GM19035 (cell line): ENCODE data around the gene LRRC37A3.
"Not testable (repeated sequence)": the region's sequence is repeated elsewhere in the genome, so short reads cannot be mapped to it uniquely, and the experiment has no call there.

ENCODE experiments used
- ATAC-seq: cut with Tn5 transposase; IDR thresholded peaks from one replicate; pipeline ENCODE4 v1.9.1; 2021; ENCODE audit not compliant: unreplicated experiment

Gene LRRC37A3

DNA sequence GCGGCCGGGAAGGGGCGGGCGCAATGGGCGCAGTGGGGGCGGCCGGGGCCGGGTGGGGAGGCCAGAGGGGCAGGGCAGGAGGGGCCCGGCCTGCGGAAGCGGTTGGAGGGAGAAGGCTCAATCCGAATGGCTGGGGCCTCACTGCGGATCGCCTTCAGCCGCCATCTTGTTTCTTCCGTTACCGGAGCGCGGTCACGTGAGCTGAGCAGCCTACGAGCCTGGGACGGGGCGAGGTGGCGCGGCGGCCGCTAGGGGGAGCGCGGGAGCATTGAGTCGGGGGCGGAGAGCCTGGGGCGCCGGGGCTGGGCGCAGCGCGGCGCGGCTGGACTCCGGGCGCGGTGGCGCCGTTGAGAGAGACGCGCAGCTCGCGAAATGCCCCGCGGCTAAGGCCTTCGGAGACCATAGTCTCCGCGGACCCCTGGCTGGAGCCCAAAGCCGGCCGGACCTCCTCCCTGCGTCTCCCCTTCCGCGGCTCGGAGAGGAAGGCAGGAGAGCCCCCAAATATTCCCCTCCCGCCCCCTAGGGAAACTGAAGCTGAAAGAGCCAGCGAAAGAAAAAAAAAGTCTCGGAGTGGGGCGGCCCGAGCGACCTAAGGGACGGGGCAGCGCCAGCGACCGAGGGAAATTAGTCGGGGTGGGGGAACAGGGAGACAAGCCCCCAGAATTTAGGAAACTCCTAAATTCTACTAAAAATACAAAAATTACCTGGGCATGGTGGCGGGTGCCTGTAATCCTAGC is at the start of gene LRRC37A3:
LRRC37A3 (minus strand) TSS at position 190 of the 737 bp plus-strand sequence. CDS start 22,221 bp downstream, outside the sequence.
- ATAC-seq: peak; percentile 92

DNA sequence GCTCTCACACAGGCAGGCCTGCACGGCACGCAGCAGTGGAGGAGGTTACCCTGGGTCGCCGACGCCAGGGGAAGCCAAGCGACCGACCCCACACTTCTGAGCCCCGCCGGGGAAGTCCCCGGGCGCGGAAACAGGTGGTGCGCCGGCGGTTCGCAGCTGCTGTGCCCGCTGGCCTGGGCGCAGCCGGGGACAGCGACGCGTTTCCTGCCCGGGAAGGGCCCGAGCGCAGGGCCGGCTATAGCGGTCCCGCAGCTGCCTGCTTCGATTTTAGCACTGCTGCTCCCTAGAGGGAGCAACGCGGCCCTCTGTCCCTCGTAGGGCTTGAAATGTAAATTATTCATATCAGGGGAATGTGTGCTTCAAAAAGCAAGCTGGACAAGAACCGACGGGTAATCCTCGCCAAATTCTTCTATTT is 46.6 kb upstream of the LRRC37A3 start:
- ATAC-seq: peak; percentile 91

DNA sequence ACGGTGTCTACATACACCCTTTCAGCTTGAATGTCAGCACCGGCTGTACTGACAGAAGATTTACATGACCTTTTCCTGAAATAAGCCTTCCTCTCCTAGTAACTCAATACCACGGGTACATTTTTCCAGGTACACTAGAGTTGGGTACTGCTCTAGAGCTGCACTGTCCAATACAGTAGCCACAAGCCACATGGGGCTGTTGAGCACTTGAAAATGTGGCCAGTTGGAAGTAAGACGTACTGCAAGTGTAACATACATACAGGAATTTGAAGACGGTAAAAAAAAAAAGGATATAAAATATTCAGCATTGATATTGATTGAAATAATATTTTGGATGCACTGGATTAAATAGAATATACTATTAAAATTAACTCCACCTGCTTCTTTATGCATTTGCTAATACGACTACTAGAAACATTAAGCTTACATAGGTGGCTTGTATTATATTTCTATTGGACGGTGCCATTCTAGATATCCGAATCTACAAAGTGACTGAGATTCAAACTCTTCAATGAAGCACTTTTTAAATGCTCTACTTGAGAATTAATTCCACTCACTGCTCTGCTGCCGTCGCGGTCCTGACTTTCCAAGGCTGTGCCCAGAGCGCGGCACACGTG is 46.1 kb upstream of the LRRC37A3 start:
- not testable (repeated sequence) for ATAC-seq

DNA sequence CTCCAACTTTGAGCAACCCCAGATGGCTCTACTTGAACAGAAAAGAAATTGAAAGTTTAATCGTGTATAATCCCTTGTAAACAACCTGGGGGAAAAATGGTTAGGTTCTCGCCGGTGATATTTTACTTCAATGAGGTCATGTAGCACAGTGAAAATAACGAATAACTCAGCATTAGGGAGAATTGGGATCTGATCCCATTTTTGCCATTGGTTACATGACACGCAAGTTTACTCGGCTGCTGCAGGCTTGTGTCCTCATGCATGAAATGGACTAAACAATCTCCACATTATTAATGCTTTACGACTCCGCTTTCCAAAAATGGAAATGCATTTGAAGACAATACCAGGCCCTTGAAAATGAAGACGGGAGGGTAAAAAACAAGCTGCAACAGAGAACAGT is 45.5 kb upstream of the LRRC37A3 start:
- no peak for ATAC-seq

DNA sequence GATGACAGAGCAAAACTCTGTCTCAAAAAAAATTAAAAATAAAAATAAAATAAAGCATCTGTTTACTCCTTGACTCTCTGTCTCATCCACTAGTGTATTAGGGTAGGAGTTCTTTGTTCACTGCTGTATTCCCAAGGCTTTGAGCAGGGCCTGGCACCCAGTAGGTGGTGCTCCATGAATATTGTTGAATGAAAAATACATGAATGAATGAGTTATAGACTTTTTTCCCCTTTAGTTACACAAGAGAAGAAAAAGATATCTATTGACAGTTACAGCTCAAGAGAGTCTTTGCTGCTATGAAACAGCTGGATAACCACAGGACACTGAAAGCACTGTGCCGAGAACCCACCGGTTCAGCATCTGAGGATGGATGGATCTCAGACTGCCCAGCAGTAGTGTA is 44.5 kb upstream of the LRRC37A3 start:
- not testable (repeated sequence) for ATAC-seq

DNA sequence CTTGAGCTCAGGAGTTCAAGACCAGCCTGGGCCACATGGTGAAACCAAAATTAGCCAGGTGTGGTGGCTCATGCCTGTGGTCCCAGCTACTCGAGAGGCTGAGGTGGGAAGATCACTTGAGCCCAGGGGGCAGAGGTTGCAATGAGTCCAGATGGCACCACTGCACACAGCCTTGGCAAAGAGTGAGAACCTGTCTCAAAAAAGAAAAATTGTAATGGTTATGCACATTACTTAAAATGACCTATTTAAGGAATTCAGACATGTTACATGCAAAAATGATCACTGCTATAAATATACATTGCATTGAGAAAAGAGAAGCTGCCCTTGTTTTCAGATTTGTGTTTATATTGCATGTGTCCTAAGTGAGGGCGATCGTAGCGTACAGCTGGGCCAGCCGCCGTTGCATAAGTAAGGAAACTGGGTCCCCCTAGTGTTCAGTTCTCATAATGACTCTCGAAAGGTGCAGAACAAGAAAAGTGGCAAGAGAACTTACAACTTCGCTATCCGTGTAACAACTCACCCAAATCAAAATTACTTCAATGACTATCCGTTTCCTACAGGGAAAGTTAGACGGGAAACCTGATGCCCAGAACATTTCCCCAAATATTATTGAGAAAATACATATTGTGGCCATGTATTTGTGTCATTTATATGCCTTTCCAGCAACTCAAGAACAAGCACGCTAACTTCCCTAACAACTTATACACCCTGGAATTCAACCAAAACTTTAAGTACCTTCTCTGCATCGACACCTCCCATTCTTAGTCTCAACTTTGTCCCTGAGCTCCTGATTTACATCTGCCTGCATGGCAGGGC is 42.5 kb upstream of the LRRC37A3 start:
- peak; percentile 41 for ATAC-seq

DNA sequence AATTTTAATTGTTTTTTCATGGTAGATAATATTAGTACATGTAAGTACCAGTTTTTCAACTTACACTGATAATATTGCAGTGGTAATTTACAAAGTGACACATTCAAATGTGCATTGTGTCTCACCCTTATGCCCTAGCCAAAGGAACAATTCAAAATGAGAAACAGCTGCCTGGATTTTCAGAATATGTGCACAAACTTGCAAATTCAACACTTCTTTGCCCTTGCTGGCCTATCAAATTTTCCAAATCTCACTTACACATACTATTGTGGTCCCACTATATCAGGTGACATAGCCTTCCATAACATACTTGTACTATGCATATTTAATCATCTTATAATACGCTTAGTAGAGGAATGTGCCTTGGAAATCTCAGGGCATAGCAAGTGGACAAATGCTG is 32.6 kb upstream of the LRRC37A3 start:
- ATAC-seq: no peak

DNA sequence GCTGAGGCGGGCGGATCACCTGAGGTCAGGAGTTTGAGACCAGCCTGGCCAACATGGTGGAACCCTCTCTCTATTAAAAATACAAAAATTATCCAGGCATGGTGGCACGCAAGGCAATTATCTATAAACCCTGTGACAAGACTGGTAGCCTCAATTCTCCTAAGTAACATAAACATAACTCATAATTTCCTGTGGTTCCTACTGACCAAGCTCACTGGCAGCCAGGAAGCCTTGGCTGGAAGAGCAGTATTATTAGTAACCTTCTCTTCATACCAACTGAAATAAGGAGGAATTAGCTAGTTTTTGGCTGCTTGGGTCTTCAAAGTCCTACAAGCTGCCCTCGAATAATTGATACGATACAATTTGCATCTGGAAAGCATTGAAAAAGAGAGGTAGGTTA is 31.6 kb upstream of the LRRC37A3 start:
- ATAC-seq: no peak

DNA sequence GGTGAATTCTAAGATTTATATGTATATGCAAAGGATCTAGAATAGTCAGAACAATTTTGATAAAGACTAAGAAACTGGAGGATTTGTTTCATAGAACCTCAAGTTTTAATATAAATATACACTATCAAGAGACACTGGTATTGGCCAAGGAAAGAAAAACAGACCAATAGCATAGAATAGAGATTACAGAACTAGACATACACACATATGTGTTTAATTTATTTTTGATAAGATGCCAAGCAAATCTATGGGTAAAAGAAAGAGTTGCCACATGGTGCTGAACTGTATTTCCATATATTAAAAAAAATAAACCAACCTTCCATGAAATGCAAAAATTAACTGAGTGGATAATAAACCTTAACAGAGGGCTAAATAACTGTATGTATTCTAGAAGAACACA is 27.9 kb upstream of the LRRC37A3 start:
- no peak for ATAC-seq

DNA sequence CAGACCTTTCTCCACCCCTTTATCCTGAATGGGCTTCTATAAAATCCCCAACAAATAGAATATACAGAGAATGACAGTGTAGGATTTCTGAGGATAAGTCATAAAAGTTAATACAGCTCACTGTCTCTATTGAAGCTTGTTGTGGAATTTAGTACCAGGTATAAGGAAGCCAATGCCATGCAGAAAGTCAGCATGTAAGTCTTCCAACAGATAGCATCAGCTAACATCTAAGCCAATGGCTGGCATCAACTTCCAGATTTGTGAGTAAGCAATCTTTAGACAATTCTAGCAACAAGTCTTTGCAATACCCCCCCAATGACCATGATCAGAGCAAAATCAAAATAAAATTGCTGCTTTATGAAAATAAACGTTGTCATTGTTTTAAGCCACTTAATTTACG is 22.5 kb upstream of the LRRC37A3 start:
- no peak for ATAC-seq

DNA sequence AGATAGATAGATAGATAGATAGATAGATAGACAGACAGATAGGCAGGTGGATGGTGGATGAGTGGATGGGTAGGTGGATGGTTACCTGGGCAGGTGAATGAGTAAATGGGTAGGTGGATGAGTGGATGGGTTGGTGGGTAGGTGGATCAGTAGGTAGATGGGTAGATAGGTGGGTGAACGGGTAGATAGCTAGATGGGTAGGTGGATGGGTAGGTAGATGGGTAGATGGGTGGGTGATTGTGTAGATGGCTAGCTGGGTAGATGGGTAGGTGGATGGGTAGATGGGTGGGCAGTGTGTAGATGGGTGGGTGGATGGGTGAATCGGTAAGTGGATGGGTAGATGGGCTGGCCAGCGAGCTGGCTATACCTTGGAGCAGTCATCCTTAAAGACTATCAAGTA is 21.8 kb upstream of the LRRC37A3 start:
- ATAC-seq: no peak

DNA sequence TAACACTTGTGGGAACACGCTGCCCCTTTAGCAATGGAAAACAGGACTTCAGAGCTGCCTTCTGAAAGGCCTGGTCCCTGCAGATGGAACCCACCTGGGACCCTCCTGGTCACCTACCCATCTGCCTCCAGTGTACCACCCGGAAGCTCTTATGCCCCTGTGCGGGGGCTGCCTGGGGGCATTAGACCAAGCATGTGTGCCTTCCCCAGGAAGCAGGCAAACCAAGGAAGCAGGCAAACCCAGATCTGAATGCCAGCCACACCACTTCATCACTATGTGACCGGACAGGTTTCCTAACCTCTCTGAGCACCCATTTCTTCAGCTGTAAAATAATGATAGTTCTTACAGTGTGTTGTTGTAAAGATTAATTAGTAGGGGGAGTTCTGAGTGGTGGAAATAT is 20.8 kb upstream of the LRRC37A3 start:
- ATAC-seq: no peak

DNA sequence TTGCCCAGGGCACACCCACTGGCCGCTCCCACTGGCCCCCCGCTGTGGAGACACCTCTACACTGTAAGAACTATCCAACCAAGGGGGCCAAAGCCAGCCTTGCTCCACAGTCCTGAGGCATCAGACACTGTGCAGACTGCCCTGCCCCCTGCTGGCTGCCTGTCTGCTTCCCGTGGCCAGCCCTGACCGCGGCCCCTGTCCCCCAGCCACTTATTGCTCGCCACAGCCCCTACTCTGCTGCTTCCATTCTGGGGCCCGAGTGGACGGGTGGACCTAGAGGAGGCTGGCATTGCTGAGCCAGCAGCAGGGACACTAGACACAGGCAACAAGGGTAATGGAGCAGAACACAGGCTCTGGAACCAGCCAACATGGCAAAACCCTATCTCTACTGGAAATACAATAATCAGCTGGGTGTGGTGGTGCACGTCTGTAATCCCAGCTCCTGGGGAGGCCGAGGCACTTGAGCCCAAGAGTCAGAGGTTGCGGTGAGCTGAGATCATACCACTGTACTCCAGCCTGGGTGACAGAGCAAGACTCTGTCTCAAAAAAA is 19.7 kb upstream of the LRRC37A3 start:
- ATAC-seq: no peak

DNA sequence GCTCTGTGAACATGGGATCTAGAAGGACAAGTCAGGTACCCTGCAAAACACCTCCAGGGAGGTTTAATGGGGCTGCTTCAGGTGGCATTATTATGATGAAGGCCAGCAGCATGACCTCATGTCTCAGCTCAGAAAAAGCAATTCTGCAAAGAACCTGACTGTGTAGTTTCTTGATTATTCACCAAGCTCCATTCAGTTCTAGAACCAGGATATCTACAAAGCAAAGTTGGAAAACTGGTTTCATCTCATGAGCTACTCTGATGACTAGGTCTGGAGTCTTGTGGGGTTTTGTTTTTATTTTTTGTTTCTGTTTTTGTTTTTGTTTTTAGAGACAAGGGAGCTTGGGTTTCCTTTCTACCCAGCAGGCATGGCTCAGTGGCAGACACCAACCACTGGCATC is 19.0 kb upstream of the LRRC37A3 start:
- no peak for ATAC-seq

DNA sequence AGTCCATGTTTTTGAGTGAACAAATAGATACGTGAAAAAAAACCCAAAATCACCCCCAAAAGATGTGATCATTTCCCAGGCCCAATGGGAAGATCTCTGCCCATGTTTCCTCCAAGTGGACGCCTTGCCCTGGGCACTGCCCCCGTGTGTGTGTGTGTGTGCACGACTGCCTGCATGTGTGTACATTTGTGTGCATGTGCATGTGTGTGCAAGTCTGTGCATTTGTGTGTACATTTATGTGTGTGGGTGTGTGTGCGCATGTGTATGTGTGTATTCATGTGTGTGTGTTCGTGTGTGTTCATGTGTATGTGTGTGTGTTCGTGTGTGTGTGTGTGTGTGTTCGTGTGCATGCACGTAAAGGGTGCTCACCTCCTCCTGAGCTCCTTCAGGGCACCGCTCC is 16.8 kb upstream of the LRRC37A3 start:
- no peak for ATAC-seq

DNA sequence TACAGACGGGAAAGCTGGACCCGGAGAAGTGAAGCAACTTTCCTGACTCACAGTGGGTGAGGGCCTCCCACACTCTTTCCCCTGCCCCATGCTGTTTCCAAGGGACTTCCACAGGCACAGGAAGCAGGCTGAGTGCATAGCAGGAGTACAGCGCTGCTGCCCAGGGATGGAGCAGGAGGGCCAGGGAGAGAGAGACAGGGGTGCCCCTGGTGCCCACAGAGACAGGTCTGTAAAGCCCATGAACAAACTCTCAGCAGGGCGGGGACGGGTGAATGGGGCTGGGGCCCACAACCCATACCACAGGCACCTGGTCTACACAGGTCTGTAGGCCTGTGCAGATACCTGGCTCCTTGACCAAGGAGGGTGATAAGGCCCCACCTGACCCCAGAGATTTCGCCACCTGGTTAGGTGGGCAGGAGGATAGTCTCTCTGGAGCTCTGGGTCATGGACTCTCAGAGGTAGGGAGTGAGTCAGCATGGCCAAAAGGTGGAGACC is 15.1 kb upstream of the LRRC37A3 start:
- ATAC-seq: not testable (repeated sequence)

DNA sequence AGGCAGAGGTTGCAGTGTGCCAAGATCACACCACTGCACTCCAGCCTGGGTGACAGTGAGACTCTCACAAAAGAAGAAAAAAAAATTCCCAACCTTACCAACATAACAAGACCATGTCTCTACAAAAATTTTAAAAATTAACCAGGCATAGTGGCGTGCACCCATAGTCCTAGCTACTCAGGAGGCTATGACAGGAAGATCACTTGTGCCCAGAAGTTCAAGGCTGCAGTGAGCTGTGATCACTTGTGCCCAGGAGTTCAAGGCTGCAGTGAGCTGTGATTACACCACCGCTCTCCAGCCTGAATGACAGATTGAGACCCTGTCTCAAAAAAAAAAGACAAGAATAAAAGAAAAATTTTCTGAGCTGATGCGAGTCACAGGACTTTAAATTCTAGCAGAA is 13.6 kb upstream of the LRRC37A3 start:
- ATAC-seq: not testable (repeated sequence)

DNA sequence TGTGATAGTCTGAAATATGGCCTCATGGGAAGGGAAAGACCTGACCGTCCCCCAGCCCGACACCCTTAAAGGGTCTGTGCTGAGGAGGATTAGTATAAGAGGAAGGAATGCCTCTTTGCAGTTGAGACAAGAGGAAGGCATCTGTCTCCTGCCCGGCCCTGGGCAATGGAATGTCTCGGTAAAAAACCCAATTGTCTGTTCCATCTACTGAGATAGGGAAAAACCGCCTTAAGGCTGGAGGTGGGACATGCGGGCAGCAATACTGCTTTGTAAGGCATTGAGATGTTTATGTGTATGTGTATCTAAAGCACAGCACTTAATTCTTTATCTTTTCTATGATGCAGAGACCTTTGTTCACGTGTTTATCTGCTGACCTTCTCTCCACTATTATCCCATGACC is 11.1 kb upstream of the LRRC37A3 start:
- ATAC-seq: not testable (repeated sequence)

DNA sequence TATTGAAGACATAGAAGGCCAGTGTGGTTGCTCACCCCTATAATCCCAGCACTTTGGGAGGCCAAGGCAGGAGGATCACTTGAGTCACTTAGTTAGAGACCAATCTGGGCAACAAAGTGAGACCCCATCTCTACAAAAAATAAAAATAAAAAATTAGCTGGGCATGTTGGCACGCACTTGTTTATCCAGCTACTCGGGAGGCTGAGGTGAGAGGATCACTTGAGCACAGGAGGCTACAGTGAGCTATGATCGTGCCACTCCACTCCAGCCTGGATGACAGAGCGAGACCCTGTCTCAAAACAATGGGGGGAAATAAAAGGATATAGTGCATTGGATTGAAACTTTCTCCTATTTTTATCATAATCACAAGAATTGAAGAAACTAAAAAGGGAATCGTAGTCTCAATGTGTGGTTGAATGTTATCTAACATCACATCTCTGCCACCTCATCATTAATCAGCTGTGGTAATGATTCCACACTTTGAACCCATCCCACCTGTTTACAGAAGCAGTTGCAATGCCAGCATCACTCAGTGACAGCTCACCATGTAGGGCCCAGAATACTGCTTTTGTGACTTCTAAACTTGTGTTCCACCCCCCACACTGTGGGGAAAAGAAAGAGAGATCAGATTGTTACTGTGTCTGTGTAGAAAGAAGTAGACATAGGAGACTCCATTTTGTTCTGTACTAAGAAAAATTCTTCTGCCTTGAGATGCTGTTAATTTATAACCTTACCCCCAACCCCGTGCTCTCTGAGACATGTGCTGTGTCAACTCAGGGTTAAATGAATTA is 10.3 kb upstream of the LRRC37A3 start:
- not testable (repeated sequence) for ATAC-seq

DNA sequence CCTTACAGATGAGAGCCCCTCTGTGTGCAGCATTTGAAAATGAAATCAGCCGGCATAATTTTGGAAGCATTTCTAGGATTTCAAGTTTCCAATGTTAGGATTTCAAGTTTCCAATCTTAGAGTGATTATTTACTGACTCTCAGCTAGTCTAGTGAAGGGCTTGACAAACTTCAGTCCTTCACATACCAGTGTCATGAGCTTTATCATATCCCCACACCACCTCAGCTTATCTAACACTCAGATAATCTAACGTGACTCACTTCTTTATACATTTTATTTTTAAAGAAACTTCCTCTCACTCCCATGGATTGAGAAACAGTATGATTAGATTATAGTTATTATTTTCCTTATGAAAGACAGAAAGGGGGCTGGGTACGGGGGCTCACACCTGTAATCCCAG is 9.4 kb upstream of the LRRC37A3 start:
- ATAC-seq: not testable (repeated sequence)

DNA sequence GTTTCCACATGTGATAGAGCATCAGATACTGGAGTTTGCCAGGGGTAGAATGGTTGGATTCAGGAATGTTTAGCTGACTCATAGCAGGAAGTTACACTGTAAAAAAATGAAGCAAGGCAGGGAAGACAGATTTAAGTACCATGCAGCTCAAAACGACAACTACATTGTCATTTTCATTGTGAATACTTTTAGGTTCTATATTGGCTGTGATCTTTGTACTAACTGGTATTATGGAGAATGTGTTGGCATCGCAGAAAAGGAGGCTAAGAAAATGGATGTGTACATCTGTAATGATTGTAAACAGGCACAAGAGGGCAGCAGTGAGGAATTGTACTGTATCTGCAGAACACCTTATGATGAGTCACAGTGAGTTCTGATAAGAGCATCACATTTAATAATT is 8.2 kb upstream of the LRRC37A3 start:
- not testable (repeated sequence) for ATAC-seq
